CD14-positive monocyte (primary cell): ENCODE results near the gene KRTAP13-2. TPM values are rescaled to one million over a fixed set of nuclear protein-coding genes. Genes with fewer than 3 reads are reported as not detected.

ENCODE experiments used
- DNase-seq, 3 donors: peaks; one replicate each; pipeline ENCODE4 v3.0.0-alpha.2; 2011 to 2022
- H2AFZ ChIP-seq: 2 replicates; pipeline ENCODE4 v1.6.0; 2012; ENCODE audit warnings: mild to moderate bottlenecking, low read depth, low read length, inconsistent platforms; ENCODE audit not compliant: insufficient read depth, poor library complexity, severe bottlenecking
- H3K27ac ChIP-seq, 2 donors: 1 replicate in 1 of 2; 2 replicates in 1 of 2; pipeline ENCODE4 v1.5.1; 2012 to 2013; ENCODE audit warnings: low read length in 2 of 2, control low read depth in 1 of 2, inconsistent platforms in 1 of 2, low read depth in 1 of 2, mild to moderate bottlenecking in 1 of 2
- H3K27me3 ChIP-seq, 2 donors: one replicate each; pipeline versions ENCODE4 v1.6.0 to v1.6.1; 2011 to 2013; ENCODE audit warnings: low read length in 2 of 2; ENCODE audit not compliant: control insufficient read depth in 2 of 2, insufficient read depth in 2 of 2
- H3K36me3 ChIP-seq, 2 donors: replicated peaks in 1 of 2; 1 replicate in 1 of 2; 2 replicates in 1 of 2; pipeline versions ENCODE4 v1.5.1 to v1.6.1; 2012 to 2013; ENCODE audit warnings: low read length in 2 of 2, control low read depth in 1 of 2, inconsistent platforms in 1 of 2, mild to moderate bottlenecking in 1 of 2; ENCODE audit not compliant: insufficient read depth in 2 of 2, control insufficient read depth in 1 of 2
- H3K4me1 ChIP-seq, 2 donors: 1 replicate in 1 of 2; 2 replicates in 1 of 2; pipeline versions ENCODE4 v1.5.1 to v1.6.1; 2012 to 2013; ENCODE audit warnings: low read length in 2 of 2, control low read depth in 1 of 2, inconsistent platforms in 1 of 2, mild to moderate bottlenecking in 1 of 2, moderate library complexity in 1 of 2; ENCODE audit not compliant: insufficient read depth in 2 of 2, control insufficient read depth in 1 of 2
- H3K4me2 ChIP-seq: replicated peaks from 2 replicates; pipeline ENCODE3; 2012; ENCODE audit warnings: low read length, moderate library complexity, mild to moderate bottlenecking; ENCODE audit not compliant: poor library complexity, severe bottlenecking; ENCODE audit errors: extremely low read depth
- H3K4me3 ChIP-seq, 3 experiments: fragments of 200-600 bp in 1 of 3; sonication (generic) in 1 of 3; replicated peaks in 1 of 3; 1 replicate in 2 of 3; 2 replicates in 1 of 3; pipeline ENCODE4 v1.5.1; 2011 to 2013; ENCODE audit warnings: low read length in 3 of 3, mild to moderate bottlenecking in 3 of 3, control low read depth in 2 of 3, low read depth in 2 of 3, inconsistent platforms in 1 of 3, moderate library complexity in 1 of 3
- H3K79me2 ChIP-seq: 2 replicates; pipeline ENCODE4 v1.6.0; 2012; ENCODE audit warnings: mild to moderate bottlenecking, control low read depth, inconsistent platforms, low read length, moderate library complexity; ENCODE audit not compliant: insufficient read depth
- H3K9ac ChIP-seq: 2 replicates; pipeline ENCODE4 v1.6.0; 2017; ENCODE audit warnings: low read length, mild to moderate bottlenecking; ENCODE audit not compliant: insufficient read depth, poor library complexity, severe bottlenecking
- H3K9me3 ChIP-seq, 2 donors: replicated peaks in 1 of 2; 1 replicate in 1 of 2; 2 replicates in 1 of 2; pipeline versions ENCODE4 v1.5.1 to v1.6.1; 2012 to 2013; ENCODE audit warnings: low read length in 2 of 2, control low read depth in 1 of 2; ENCODE audit not compliant: control insufficient read depth in 1 of 2, insufficient read depth in 1 of 2
- H4K20me1 ChIP-seq: 2 replicates; pipeline ENCODE4 v1.6.0; 2012; ENCODE audit warnings: mild to moderate bottlenecking, low read length, control low read depth, moderate library complexity; ENCODE audit not compliant: insufficient read depth
- H3K27ac Mint-ChIP-seq, 7 donors: one replicate each; pipeline ENCODE4 v1.8.0; 2020; ENCODE audit warnings: mild to moderate bottlenecking in 7 of 7, mixed read lengths in 7 of 7, moderate library complexity in 6 of 7, inconsistent platforms in 2 of 7
- H3K27me3 Mint-ChIP-seq, 3 donors: one replicate each; pipeline ENCODE4 v1.8.0; 2021 to 2022; ENCODE audit warnings: low read depth in 3 of 3, mild to moderate bottlenecking in 3 of 3, mixed read lengths in 3 of 3, moderate library complexity in 3 of 3, inconsistent platforms in 1 of 3
- H3K36me3 Mint-ChIP-seq, 2 donors: one replicate each; pipeline ENCODE4 v1.8.0; 2020; ENCODE audit warnings: mixed read lengths in 2 of 2, inconsistent platforms in 1 of 2, mild to moderate bottlenecking in 1 of 2
- H3K4me1 Mint-ChIP-seq: one replicate; pipeline ENCODE4 v1.8.0; 2020; ENCODE audit warnings: mild to moderate bottlenecking, mixed read lengths
- H3K4me3 Mint-ChIP-seq, 2 donors: one replicate each; pipeline ENCODE4 v1.8.0; 2020; ENCODE audit warnings: mild to moderate bottlenecking in 2 of 2, mixed read lengths in 2 of 2, moderate library complexity in 1 of 2
- H3K9me3 Mint-ChIP-seq, 7 donors: one replicate each; pipeline ENCODE4 v1.8.0; 2020 to 2022; ENCODE audit warnings: mixed read lengths in 7 of 7, mild to moderate bottlenecking in 6 of 7, moderate library complexity in 6 of 7, inconsistent platforms in 2 of 7
- CTCF ChIP-seq: fragments of 200-600 bp; IDR thresholded peaks from one replicate; pipeline ENCODE4 v1.8.0; 2022; ENCODE audit warnings: antibody characterized with exemption, mild to moderate bottlenecking
- WGBS: methylation state at CpG from one replicate; pipeline ENCODE4 v1.1.5; 2013; ENCODE audit warnings: missing lambda C conversion rate; ENCODE audit not compliant: insufficient coverage; 5-methylcytosine and 5-hydroxymethylcytosine counted together
- intact Hi-C, 2 donors: fragments of 100-400 bp; cut with micrococcal nuclease; formaldehyde crosslinking; loops; one replicate each; pipeline versions ENCODE4 v1.15.0 to v1.15.1; 2023
- polyA plus RNA-seq, 3 donors: library from polyadenylated mRNA; depleted of rRNA in 1 of 3; unstranded in 2 of 3; stranded (reverse) in 1 of 3; fragments of 300-500 nt in 2 of 3; fragments of >200 nt in 1 of 3; fragmentation: Illumina TruSeq in 2 of 3; gene quantifications; 1 replicate in 2 of 3; 2 replicates in 1 of 3; pipeline ENCODE4 v1.2.3, GENCODE V29; 2012 to 2021

KRTAP13-2 gene
- polyA plus RNA-seq, 3 donors = not detected

- H3K9me3 Mint-ChIP-seq = peaks cover 0 to 3% (median 2%) of the 10 kb centered on the region in 7 donors
- Histone ChIP-seq H3K9me3 (peaks cover 0 to 3% of the 10 kb centered on the region in 2 donors), H2AFZ (no peak overlapping the region), H3K4me3 (no peak overlapping the region), H3K27ac (no peak overlapping the region), H3K9ac (no peak overlapping the region), H3K79me2 (no peaks in the 10 kb centered on the region), H3K4me2 (no peak overlapping the region), H4K20me1 (no peaks in the 10 kb centered on the region), H3K27me3 (no peaks in the 10 kb centered on the region), H3K4me1 (no peaks in the 10 kb centered on the region), H3K36me3 (no peaks in the 10 kb centered on the region)
- H3K4me1 Mint-ChIP-seq = no peaks in the 10 kb centered on the region
- peaks cover 0 to 2% (median 0%) of the 10 kb centered on the region in 3 donors for H3K27me3 Mint-ChIP-seq
- no peaks in the 10 kb centered on the region for H3K36me3 Mint-ChIP-seq
- no peak for DNase-seq
- no peak overlapping the region for H3K4me3 Mint-ChIP-seq
- WGBS = 80% methylated on average over 1 of the region's 2 CpGs
- intact Hi-C loops = no loop called here
- no peak overlapping the region for H3K27ac Mint-ChIP-seq
- TF ChIP-seq CTCF = no peak
Measured at GRCh38 chr21:30332681-30333080, 39.4 kb downstream of the KRTAP13-2 start.

DNA sequence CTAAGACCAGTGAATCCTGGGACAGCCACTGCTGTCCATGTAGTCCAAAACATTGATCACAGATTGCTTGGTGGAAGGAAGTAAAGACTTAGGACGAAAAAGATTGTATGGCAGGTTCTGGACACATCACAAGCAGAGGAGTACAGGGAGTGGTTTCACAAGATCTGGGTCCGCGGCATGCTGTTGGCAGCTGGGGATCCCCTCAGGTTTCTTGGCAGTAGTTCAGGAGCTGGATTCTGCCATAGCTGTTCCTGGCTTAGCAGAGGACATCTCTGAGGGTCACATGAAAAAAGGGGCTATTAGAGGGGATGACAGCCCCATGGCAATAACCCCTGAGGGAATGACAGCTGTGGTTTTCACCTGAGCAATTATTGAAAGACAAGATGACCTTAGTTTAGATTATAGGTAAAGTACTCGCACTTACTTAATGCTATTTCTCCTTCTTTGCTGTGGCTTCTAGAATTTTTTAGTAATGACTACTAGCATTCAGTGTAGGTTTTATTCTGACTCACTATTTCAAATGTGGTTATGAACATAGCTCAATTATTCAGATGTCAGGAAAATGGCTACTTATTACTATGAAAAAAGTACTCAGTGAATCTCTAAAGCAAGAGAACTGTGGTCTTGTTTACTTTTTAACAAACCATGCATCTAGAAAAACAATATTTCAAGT is 42.7 kb downstream of the KRTAP13-2 start:
- no peak overlapping the region for H3K4me2 ChIP-seq
- H3K9ac ChIP-seq = no peak overlapping the region
- no peaks in the 10 kb centered on the region for H3K4me1 Mint-ChIP-seq
- H3K27ac Mint-ChIP-seq = no peak overlapping the region
- H3K27me3 Mint-ChIP-seq = no peaks in the 10 kb centered on the region
- H3K4me3 ChIP-seq = no peak overlapping the region
- no peak overlapping the region for H2AFZ ChIP-seq
- peaks cover 0 to 7% (median 2%) of the 10 kb centered on the region in 7 donors for H3K9me3 Mint-ChIP-seq
- H4K20me1 ChIP-seq = no peaks in the 10 kb centered on the region
- H3K79me2 ChIP-seq = no peaks in the 10 kb centered on the region
- no peaks in the 10 kb centered on the region for H3K4me1 ChIP-seq
- intact Hi-C loops = no loop called here
- H3K4me3 Mint-ChIP-seq = no peak overlapping the region
- TF ChIP-seq CTCF = no peak
- H3K27ac ChIP-seq = no peak overlapping the region
- H3K9me3 ChIP-seq = peaks cover 0 to 3% of the 10 kb centered on the region in 2 donors
- no peaks in the 10 kb centered on the region for H3K27me3 ChIP-seq
- H3K36me3 ChIP-seq = no peaks in the 10 kb centered on the region
- no peak for DNase-seq
- no peaks in the 10 kb centered on the region for H3K36me3 Mint-ChIP-seq
- 89% methylated on average over 3 of the region's 4 CpGs for WGBS
